Activated CD4-positive, alpha-beta T cell treated with anti-CD3 and anti-CD28 coated beads, Interleukin-2, amount 10 ng/mL, durations not matched to agents 7 days and 5 days (primary cell): ENCODE data around the gene XPNPEP2. TPM values are rescaled to one million over a fixed set of nuclear protein-coding genes. Genes with fewer than 3 reads are reported as not detected.

Source experiments
- CTCF ChIA-PET: fragments of 350-600 bp; sonication (Branson Sonifier 250); formaldehyde crosslinking; loops from one replicate; lab custom pipeline; 2021; ENCODE audit warnings: antibody characterized with exemption; lab: Charles Lee
- POLR2A ChIA-PET: fragments of 350-600 bp; sonication (Branson Sonifier 250); formaldehyde crosslinking; loops from one replicate; lab custom pipeline; 2021; ENCODE audit warnings: antibody characterized with exemption; lab: Charles Lee
- DNase-seq: peaks from one replicate; pipeline ENCODE4 v3.0.0-alpha.2; 2020
- H3K27ac Mint-ChIP-seq: one replicate; pipeline ENCODE4 v1.8.0; 2021; ENCODE audit warnings: mild to moderate bottlenecking, moderate library complexity, mixed read lengths
- H3K27me3 Mint-ChIP-seq: one replicate; pipeline ENCODE4 v1.8.0; 2021; ENCODE audit warnings: mixed read lengths
- H3K36me3 Mint-ChIP-seq: one replicate; pipeline ENCODE4 v1.8.0; 2021; ENCODE audit warnings: low read depth, mixed read lengths
- H3K4me1 Mint-ChIP-seq: one replicate; pipeline ENCODE4 v1.8.0; 2021; ENCODE audit warnings: mixed read lengths
- H3K4me3 Mint-ChIP-seq: one replicate; pipeline ENCODE4 v1.8.0; 2021; ENCODE audit warnings: mild to moderate bottlenecking, moderate library complexity, mixed read lengths
- H3K9me3 Mint-ChIP-seq: one replicate; pipeline ENCODE4 v1.8.0; 2021; ENCODE audit warnings: mixed read lengths
- total RNA-seq, 2 experiments: library from RNA; stranded (reverse); gene quantifications; one replicate each; pipeline ENCODE4 v1.2.3, GENCODE V29; 2021

Gene XPNPEP2
- 1 to 10 TPM; 1.1 to 1.3 TPM for total RNA-seq

GRCh38 chrX:129738466-129739308, at the start of gene XPNPEP2:
Gene XPNPEP2 (plus strand): TSS chrX:129738979. CDS start chrX:129739214, 235 bp downstream.
- Mint-ChIP-seq H3K27me3 (no peaks in the 10 kb centered on the region), H3K4me1 (peaks cover 52% of the 10 kb centered on the region), H3K27ac (peak within 1 kb of the TSS; percentile 41), H3K4me3 (no peak within 1 kb of the TSS), H3K36me3 (no peaks in the 10 kb centered on the region), H3K9me3 (no peaks in the 10 kb centered on the region)
- ChIA-PET CTCF (interaction anchor here (0.7 to 6.4 kb wide), 3 partner anchors 13 to 19 kb away, joined by 3 to 25 read pairs (median 3); no protein-coding TSS in a partner anchor), POLR2A (no interaction called here)
- DNase-seq = no peak

- DNase-seq = no peak
- Mint-ChIP-seq H3K27me3 (no peaks in the 10 kb centered on the region), H3K9me3 (no peaks in the 10 kb centered on the region), H3K4me3 (no peak overlapping the region), H3K27ac (no peak overlapping the region), H3K36me3 (no peaks in the 10 kb centered on the region), H3K4me1 (no peaks in the 10 kb centered on the region)
- ChIA-PET POLR2A (no interaction called here), CTCF (interaction anchor here (1.7 kb wide), 1 partner anchor 133 kb away, joined by 4 read pairs; no protein-coding TSS in a partner anchor)
Measured at GRCh38 chrX:129689796-129690195, 49.0 kb upstream of the XPNPEP2 start.

GRCh38 chrX:129690435-129690834, 48.3 kb upstream of the XPNPEP2 start:
- DNase-seq = no peak
- no peaks in the 10 kb centered on the region for H3K36me3 Mint-ChIP-seq
- no peaks in the 10 kb centered on the region for H3K9me3 Mint-ChIP-seq
- no peaks in the 10 kb centered on the region for H3K4me1 Mint-ChIP-seq
- no peaks in the 10 kb centered on the region for H3K27me3 Mint-ChIP-seq
- CTCF ChIA-PET = no interaction called here
- POLR2A ChIA-PET = no interaction called here
- H3K27ac Mint-ChIP-seq = no peak overlapping the region
- no peak overlapping the region for H3K4me3 Mint-ChIP-seq

GRCh38 chrX:129693354-129693753, 45.4 kb upstream of the XPNPEP2 start:
- CTCF ChIA-PET = no interaction called here
- H3K4me3 Mint-ChIP-seq = no peak overlapping the region
- H3K27ac Mint-ChIP-seq = no peak overlapping the region
- H3K9me3 Mint-ChIP-seq = no peaks in the 10 kb centered on the region
- POLR2A ChIA-PET = no interaction called here
- no peaks in the 10 kb centered on the region for H3K36me3 Mint-ChIP-seq
- DNase-seq = no peak
- H3K4me1 Mint-ChIP-seq = no peaks in the 10 kb centered on the region
- no peaks in the 10 kb centered on the region for H3K27me3 Mint-ChIP-seq

GRCh38 chrX:129694805-129695204, 44.0 kb upstream of the XPNPEP2 start:
- Mint-ChIP-seq H3K36me3 (no peaks in the 10 kb centered on the region), H3K27ac (no peak overlapping the region), H3K9me3 (no peaks in the 10 kb centered on the region), H3K27me3 (no peaks in the 10 kb centered on the region), H3K4me1 (no peaks in the 10 kb centered on the region), H3K4me3 (no peak overlapping the region)
- no peak for DNase-seq
- POLR2A ChIA-PET = no interaction called here
- CTCF ChIA-PET = interaction anchor here (1.0 to 1.1 kb wide), 2 partner anchors 9 to 13 kb away, joined by 3 read pairs; no protein-coding TSS in a partner anchor

GRCh38 chrX:129695535-129695934, 43.2 kb upstream of the XPNPEP2 start:
- Mint-ChIP-seq H3K36me3 (no peaks in the 10 kb centered on the region), H3K27me3 (no peaks in the 10 kb centered on the region), H3K4me1 (no peaks in the 10 kb centered on the region), H3K4me3 (no peak overlapping the region), H3K27ac (no peak overlapping the region), H3K9me3 (no peaks in the 10 kb centered on the region)
- no peak for DNase-seq
- CTCF ChIA-PET = interaction anchor here (1.0 to 1.1 kb wide), 2 partner anchors 9 to 12 kb away, joined by 3 read pairs; no protein-coding TSS in a partner anchor
- POLR2A ChIA-PET = no interaction called here

- Mint-ChIP-seq H3K4me1 (no peaks in the 10 kb centered on the region), H3K27me3 (no peaks in the 10 kb centered on the region), H3K9me3 (no peaks in the 10 kb centered on the region), H3K36me3 (no peaks in the 10 kb centered on the region), H3K27ac (no peak overlapping the region), H3K4me3 (no peak overlapping the region)
- no peak for DNase-seq
- ChIA-PET POLR2A (no interaction called here), CTCF (interaction anchor here (1.0 to 1.1 kb wide), 3 partner anchors 10 to 58 kb away, joined by 3 read pairs; no protein-coding TSS in a partner anchor)
Measured at GRCh38 chrX:129695937-129696336, 42.8 kb upstream of the XPNPEP2 start.

- H3K4me3 Mint-ChIP-seq = no peak overlapping the region
- DNase-seq = no peak
- CTCF ChIA-PET = interaction anchor here (1.0 kb wide), 1 partner anchor 59 kb away, joined by 3 read pairs; no protein-coding TSS in a partner anchor
Measured at GRCh38 chrX:129696463-129697155, 42.2 kb upstream of the XPNPEP2 start.

GRCh38 chrX:129697204-129697829, 41.5 kb upstream of the XPNPEP2 start:
- Mint-ChIP-seq H3K4me1 (no peaks in the 10 kb centered on the region), H3K27ac (no peak overlapping the region), H3K27me3 (no peaks in the 10 kb centered on the region), H3K9me3 (no peaks in the 10 kb centered on the region), H3K36me3 (no peaks in the 10 kb centered on the region), H3K4me3 (no peak overlapping the region)
- POLR2A ChIA-PET = no interaction called here
- no peak for DNase-seq
- CTCF ChIA-PET = no interaction called here

More at GRCh38 chrX:129696463-129697155, 42.2 kb upstream of the XPNPEP2 start:
- Mint-ChIP-seq H3K27ac (no peak overlapping the region), H3K27me3 (no peaks in the 10 kb centered on the region), H3K4me1 (no peaks in the 10 kb centered on the region), H3K36me3 (no peaks in the 10 kb centered on the region), H3K9me3 (no peaks in the 10 kb centered on the region)
- POLR2A ChIA-PET = no interaction called here

- H3K9me3 Mint-ChIP-seq = no peaks in the 10 kb centered on the region
- no peaks in the 10 kb centered on the region for H3K36me3 Mint-ChIP-seq
- H3K27me3 Mint-ChIP-seq = no peaks in the 10 kb centered on the region
- no peak overlapping the region for H3K27ac Mint-ChIP-seq
- DNase-seq = no peak
- H3K4me1 Mint-ChIP-seq = no peaks in the 10 kb centered on the region
- ChIA-PET POLR2A (no interaction called here), CTCF (no interaction called here)
- H3K4me3 Mint-ChIP-seq = no peak overlapping the region
Measured at GRCh38 chrX:129698150-129698549, 40.6 kb upstream of the XPNPEP2 start.

GRCh38 chrX:129700536-129700935, 38.2 kb upstream of the XPNPEP2 start:
- no peak overlapping the region for H3K4me3 Mint-ChIP-seq
- ChIA-PET POLR2A (no interaction called here), CTCF (interaction anchor here (1.2 to 1.6 kb wide), 2 partner anchors 13 to 36 kb away, joined by 3 to 4 read pairs; no protein-coding TSS in a partner anchor)

GRCh38 chrX:129701624-129702069, 37.1 kb upstream of the XPNPEP2 start:
- POLR2A ChIA-PET = no interaction called here

More at GRCh38 chrX:129700536-129700935, 38.2 kb upstream of the XPNPEP2 start:
- no peak overlapping the region for H3K27ac Mint-ChIP-seq
- H3K36me3 Mint-ChIP-seq = no peaks in the 10 kb centered on the region
- no peaks in the 10 kb centered on the region for H3K4me1 Mint-ChIP-seq
- no peaks in the 10 kb centered on the region for H3K9me3 Mint-ChIP-seq
- no peak for DNase-seq
- no peaks in the 10 kb centered on the region for H3K27me3 Mint-ChIP-seq

More at GRCh38 chrX:129701624-129702069, 37.1 kb upstream of the XPNPEP2 start:
- no peak overlapping the region for H3K4me3 Mint-ChIP-seq
- H3K4me1 Mint-ChIP-seq = no peaks in the 10 kb centered on the region
- H3K27ac Mint-ChIP-seq = no peak overlapping the region
- CTCF ChIA-PET = no interaction called here
- H3K27me3 Mint-ChIP-seq = no peaks in the 10 kb centered on the region
- H3K9me3 Mint-ChIP-seq = no peaks in the 10 kb centered on the region
- no peak for DNase-seq
- H3K36me3 Mint-ChIP-seq = no peaks in the 10 kb centered on the region
